22Rv1 (cell line): Measurements from ENCODE around the gene STK39.
A peak's percentile ranks its signal among the peaks of the same experiment; 100 is the strongest.

Source experiments
- H3K27ac ChIP-seq: fragments of 450-650 bp; 2 replicates; pipeline ENCODE4 v1.5.1; 2017
- CTCF ChIP-seq: fragments of 450-650 bp; IDR thresholded peaks from 2 replicates; pipeline ENCODE4 v1.5.1; 2017; ENCODE audit warnings: mild to moderate bottlenecking
- ZFX ChIP-seq: fragments of 450-650 bp; IDR thresholded peaks from 2 replicates; pipeline ENCODE4 v1.6.1; 2017; ENCODE audit warnings: antibody characterized with exemption, borderline replicate concordance

STK39 gene

DNA sequence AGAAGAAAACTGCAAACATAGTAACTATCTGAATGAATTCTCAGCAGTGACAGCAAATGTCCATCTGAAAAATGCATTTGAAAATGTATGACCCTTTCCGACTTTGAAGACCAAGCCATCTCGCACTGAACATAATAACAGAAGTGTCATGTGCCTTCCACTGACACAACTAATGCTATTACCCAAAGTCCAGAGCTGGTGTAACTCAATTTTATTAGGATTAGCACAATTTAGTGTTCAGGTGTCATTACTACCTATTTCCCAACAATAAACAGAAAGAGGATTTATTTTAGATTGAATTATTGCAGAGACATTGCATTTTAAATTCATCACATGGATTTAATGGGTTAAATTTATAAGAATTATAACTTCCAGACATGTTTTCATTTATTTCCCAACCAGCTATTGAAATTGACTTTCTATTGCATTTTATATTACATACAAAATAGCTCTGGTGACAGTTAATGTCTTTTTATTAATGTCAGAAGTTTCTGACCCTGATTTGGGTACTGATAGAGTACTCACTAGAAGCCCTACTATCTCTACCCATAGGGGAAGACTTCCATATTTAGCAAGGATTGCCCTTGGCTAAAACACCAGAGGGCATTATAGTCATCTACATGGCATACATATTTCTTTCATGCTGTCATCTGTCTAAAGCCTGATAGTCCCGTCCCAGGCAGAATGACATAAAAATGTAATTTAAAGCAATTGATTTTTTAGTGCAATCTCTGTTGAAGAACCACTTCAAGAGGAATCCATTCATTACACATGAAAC is 7.0 kb upstream of the STK39 start:
- TF ChIP-seq ZFX = no peak
- TF ChIP-seq CTCF = no peak
- no peak overlapping the region for H3K27ac ChIP-seq

- no peak for TF ChIP-seq ZFX
- TF ChIP-seq CTCF = no peak
- no peak overlapping the region for H3K27ac ChIP-seq
Measured at GRCh38 chr2:168253379-168253778, 6.0 kb upstream of the STK39 start.

DNA sequence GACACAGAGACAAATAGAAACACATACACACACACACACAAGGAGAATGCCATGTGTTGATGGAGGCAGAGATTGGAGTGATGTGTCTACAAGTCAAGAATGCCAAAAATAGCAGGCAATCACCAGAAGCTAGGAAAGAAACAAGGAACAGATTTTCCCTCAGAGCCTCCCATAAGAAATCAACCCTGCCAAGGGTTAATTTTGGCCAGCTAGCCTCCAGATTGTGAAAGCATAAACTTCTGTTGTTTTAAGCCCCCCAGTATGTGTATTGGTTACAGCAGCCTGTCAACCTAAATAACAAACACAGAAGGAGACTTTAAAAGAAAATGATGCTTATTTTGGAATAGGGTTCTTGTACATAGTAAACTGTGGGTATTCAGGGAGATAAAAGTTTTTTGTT is 5.6 kb upstream of the STK39 start:
- no peak for TF ChIP-seq CTCF
- TF ChIP-seq ZFX = no peak
- no peak overlapping the region for H3K27ac ChIP-seq

GRCh38 chr2:168246483-168247340 is 683 bp downstream of the STK39 start:
- no peak for TF ChIP-seq ZFX
- TF ChIP-seq CTCF = peak; percentile 15; the same call in 1 of the 2 replicates
- H3K27ac ChIP-seq = peak overlapping the region; percentile 70

GRCh38 chr2:168246072-168246482 is 1.3 kb downstream of the STK39 start:
- H3K27ac ChIP-seq = peak overlapping the region; percentile 70
- TF ChIP-seq ZFX = no peak
- TF ChIP-seq CTCF = no peak

DNA sequence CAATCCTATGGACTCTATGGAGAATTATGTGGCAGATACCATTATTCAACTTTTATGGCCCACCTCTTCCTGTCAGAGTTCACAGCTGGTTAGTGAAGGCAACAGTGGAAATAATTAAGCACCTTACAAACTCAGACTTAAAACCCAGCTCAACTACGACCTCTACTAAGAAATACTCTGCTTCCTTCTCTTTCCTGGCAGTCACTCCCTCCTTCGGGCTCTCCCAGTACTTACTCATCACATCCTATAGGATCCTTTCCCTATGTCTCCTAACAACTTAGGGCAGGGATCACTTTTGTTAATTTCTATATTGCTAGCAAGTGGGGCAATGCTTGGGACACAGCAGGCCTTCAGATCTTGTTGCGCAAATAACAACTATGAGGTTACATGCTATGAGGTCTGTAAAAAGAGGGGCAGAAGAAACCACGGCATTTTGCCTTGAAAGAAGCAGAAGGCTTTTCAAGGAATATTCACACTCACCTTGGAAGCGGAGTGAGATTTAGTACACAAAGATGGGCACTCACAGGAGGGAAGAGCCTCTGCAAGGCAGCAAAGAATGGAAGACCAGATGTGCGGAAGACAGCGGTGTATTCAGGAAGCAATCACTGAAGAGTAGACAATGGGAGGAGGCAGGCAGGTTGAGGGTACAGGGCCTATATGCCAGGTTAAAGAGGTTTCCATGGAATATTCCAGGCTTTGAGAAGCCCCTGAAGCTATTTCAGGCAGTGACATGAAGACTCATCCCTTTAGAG is 2.1 kb downstream of the STK39 start:
- TF ChIP-seq ZFX (no peak), CTCF (no peak)
- H3K27ac ChIP-seq = peak overlapping the region; percentile 70
